Measurements from ENCODE around the gene OR4D1. TPM values are rescaled to one million over a fixed set of nuclear protein-coding genes. Genes with fewer than 3 reads are reported as not detected.

Gene OR4D1
- total RNA-seq: not detected in 2 replicates

GRCh38 chr17:58147930-58148434 is at the start of gene OR4D1:
Gene OR4D1 (plus strand): TSS chr17:58148384. CDS start chr17:58155154, 6,770 bp downstream.

GRCh38 chr17:58166682-58167081 is 18.5 kb downstream of the OR4D1 start, which contains the start of gene OR4D2:
Gene OR4D2 (plus strand): TSS chr17:58166982. CDS start chr17:58169656, 2,674 bp downstream.

GRCh38 chr17:58192612-58193011 is 44.4 kb downstream of the OR4D1 start, which contains the start of gene EPX:
Gene EPX (plus strand): TSS chr17:58192726. CDS start chr17:58192847, 121 bp downstream.

Other genes starting within 250 kb of the OR4D1 start
- 8.1 and 12.1 TPM in 2 replicates for gene CUEDC1, start 193.0 kb upstream of the OR4D1 start, total RNA-seq
- 28.3 and 31.0 TPM in 2 replicates for gene VEZF1, start 160.1 kb upstream of the OR4D1 start, total RNA-seq
- 372 and 373 TPM in 2 replicates for gene SRSF1, start 141.1 kb upstream of the OR4D1 start, total RNA-seq
- gene DYNLL2, start 65.0 kb upstream of the OR4D1 start, total RNA-seq: 16.8 and 30.3 TPM in 2 replicates
- not detected in 2 replicates for gene OR4D2, start 18.6 kb downstream of the OR4D1 start, total RNA-seq
- not detected in 2 replicates for gene EPX, start 44.3 kb downstream of the OR4D1 start, total RNA-seq
- 13.2 and 14.2 TPM in 2 replicates for gene MKS1, start 70.9 kb downstream of the OR4D1 start, total RNA-seq
- not detected in 2 replicates for gene LPO, start 90.2 kb downstream of the OR4D1 start, total RNA-seq
- 0.09 TPM in 1 of 2 replicates, not detected in the other for gene MPO, start 132.6 kb downstream of the OR4D1 start, total RNA-seq
- gene TSPOAP1, start 180.4 kb downstream of the OR4D1 start, total RNA-seq: 0.43 and 0.65 TPM in 2 replicates
- 34.7 and 41.0 TPM in 2 replicates for gene SUPT4H1, start 203.8 kb downstream of the OR4D1 start, total RNA-seq